HG02840 (cell line): ENCODE measurements around the gene STX8.

Experiments
- ATAC-seq: cut with Tn5 transposase; IDR thresholded peaks from one replicate; pipeline ENCODE4 v1.9.1; 2021; ENCODE audit warnings: mild to moderate bottlenecking, moderate library complexity, moderate number of reproducible peaks; ENCODE audit not compliant: unreplicated experiment, low FRiP score

Gene STX8

DNA sequence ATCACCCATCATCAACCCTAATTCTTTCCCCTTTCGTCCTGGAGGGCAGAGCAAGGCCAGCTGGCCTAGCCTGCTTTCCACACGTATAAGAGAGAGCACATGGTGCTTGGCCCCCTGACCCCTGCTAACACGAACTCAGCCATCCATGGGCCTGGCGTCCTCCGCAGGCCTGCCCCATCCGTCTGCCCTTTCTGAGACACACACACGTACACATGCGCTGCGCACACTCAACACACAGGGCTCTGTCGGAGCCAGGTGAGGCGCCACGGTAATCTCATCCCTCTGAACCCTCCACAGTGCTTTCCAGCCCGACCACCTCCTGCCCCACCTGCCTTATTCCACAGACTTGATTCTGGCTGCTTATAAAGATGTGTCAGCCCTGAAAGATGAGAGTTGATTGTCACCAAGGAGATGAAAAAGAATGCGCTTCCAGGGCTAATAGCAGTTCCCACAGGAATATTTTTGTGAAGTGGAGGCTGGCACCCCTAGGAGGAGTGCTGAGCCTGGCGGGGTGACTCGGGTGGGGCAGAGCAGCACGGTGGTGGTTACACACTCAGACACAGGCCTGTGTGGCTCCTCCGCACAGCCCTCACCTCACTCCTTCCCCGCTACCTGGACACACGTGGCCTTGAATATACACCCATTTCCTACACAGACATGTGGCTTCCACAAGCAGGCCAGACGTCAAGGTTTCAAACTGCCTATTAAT, 326.2 kb downstream of the STX8 start:
- no peak for ATAC-seq

DNA sequence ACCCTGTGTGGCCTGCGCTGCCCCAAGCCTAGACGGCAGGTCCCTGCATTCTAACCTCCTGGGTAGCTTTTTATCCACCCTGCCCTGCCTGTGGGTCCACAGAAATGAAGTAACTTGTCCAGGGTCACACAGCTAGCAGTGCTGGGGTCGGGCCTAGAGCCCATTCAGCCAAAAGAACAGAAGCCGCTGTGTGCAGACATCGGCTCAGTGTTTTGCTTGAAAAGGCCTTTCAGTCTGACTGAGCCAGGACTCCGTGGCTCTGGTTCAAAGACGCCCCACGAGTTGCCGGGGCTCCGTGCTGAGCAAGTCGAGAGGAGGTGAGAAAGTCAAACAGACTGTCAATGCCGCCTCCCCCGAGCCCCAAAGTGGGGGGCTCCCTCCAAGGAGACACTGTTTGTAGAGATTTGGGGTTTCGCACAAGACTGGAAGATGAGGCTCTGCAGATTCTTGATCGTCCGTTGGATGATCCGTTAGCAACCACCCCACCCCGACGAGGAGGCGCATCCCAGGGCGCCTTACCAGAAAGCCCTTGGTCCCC, 328.1 kb downstream of the STX8 start:
- ATAC-seq, result no peak

DNA sequence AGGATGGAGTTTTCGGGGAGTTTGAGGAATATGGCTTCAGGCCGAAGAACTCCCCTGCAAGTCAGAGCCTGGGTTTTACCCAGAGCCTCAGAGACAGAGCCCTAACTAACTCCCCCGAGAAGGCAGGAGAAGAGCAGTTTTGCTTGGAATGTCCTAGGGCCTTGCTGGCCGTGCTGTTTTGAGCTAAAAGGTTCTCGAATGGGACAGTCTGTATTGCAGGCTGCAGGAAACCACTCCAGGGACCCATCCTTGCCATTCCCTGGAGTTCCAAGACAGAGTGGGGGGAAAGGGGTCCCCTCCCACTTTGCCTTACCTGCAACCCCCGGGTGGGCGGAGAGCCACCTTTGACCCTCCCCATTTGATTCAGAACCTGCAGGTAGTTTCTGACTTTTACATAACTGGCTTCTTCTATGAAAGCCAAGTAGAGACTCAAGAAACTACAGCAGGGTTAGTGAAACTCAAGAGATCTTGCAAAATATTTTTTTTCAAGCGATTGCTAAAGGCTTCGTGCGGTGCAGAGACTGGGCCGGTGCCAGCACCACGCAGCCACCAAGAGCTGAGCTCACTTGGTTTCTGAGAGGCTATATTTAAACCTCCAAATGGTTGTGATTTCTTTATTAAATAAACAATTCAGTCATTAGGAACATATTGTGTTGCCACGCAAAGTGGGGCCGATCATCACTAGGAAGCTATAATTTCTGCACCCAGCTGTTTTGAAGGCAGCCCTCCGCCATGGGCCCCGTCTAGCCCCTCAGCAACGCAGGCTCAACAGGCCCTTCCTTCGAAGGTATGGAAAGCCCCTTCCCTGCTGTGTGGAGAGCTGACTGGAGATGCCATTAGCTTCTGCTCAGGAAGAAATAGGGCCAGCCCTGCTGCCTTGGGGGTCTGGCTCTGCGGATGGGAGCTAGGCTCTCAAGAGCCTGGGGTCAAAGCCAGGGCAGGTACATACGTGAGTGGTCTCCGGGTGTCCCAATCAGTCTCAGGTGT, 331.3 kb downstream of the STX8 start:
- no peak for ATAC-seq

DNA sequence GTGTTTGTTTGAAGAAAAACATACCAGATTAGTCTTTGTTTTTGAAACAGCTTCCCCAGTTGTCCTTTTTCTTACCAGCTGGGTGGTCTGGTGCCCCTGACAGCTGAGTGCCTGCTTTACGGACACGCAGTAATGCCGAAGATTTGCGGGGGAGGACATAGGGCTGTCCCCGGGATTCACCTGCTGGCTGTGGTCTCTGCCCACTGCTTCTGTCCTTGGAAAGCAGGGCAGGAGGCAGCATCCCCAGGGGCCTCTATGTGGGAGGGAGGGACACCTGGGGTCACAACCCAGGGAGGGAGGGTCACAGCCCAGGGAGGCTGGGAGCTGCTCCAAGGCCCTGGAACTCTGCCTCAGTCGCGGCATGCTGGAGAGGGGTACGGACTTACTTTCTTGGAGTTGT, 332.6 kb downstream of the STX8 start:
- no peak for ATAC-seq

DNA sequence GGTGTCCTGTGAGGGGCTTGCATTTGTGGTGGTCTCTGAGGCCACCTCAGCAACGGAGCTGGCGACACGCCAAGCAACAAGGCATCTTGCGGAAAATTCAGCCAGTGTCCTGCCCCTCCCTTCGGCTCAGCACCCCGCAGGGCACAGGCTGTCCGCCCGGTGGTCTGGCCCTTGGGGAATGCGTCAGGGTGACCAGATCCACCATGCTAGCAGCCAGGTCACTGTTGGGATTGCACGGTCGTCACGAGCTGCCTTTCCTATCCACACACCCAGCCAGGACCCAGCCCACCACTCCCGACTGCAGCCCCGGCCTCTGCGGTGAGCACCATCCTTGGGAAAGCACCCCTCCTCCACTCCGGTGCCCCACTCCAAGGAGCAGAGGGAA, 333.1 kb downstream of the STX8 start:
- no peak for ATAC-seq

DNA sequence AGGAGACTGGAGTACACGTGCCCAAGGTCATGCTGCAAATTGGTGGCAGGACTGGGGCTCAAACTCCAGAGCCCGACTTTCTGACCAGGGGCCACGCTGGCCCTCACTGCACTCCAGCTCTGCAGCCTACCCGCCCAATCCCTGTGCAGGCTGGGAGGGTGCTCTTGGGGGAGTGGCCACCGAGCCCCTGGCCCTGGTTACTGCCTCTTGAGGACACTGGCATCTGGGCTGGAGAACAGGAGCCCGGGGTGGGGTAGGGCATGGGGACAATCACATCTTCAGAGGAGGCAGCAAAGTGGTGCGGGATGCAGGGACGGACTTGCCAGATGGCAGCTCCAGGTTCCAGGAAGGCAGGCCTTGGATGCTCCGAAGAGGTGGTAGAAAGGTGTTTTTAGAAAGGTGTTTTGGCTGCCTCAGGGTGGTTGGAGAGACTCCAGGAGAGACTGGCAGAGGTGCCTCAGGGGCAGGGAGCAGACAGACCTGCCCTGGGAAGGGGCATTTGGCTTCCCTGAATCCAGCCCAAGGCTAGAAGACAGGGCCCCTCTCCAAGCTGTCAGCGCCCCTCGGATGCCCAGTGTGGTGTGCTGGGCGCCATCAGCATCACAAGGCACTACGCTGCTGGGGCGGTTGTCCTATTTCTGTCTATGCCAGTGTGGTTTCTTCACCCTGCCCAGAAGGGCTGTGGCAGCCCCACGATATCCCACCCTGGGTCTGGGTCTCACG, 333.7 kb downstream of the STX8 start:
- no peak for ATAC-seq

DNA sequence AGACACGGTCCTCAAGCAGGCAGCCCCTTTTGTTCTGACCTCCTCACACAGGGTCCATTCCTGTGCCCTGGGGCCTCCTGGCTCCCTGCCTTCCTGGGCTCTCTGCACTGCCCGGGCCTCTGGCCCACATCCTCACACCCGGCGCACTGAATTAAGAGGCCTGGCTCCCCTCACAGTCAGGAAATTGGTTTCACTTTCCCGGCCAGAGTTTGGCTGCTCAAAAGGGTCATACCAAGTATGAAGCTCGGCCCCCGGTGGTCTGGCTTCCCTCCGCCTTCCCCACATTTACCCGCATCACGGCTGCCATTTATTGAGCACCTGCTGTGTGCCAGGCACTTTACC, 334.3 kb downstream of the STX8 start:
- ATAC-seq, result no peak

DNA sequence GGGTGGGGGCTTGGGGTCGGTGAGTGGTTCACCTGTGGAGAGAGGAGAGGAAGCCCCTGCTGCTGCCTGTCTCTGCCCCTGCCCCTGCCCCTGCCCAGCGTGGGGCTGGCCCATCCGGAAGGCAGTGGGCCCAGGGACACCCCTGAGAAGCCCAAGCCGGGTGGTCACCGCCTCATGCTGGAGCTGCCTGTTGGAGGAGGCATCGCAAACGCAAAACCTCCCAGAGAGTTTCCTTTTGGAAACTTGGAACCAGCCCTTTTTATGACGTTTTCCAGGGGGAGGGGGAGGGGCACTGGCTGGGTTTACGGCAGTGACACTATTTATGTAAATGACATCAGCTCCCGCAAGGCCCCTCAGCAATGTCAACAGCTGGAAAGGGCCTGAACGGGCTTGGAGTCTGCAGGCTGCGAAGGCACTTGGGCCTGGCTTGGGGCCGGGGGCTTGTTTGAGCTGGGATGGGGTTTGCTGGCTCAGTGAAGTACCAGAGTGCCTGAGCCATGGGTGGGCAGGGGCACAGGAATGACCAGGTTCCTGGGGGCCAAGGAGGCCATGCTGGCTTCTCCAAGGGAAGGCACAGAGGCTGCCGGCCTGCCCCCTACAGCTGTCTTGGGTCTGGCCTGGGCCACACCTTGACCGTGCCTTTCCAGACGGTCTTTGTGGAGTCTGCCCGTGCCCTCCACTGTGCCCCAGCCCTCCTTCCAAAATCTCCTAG, 334.8 kb downstream of the STX8 start:
- no peak for ATAC-seq

DNA sequence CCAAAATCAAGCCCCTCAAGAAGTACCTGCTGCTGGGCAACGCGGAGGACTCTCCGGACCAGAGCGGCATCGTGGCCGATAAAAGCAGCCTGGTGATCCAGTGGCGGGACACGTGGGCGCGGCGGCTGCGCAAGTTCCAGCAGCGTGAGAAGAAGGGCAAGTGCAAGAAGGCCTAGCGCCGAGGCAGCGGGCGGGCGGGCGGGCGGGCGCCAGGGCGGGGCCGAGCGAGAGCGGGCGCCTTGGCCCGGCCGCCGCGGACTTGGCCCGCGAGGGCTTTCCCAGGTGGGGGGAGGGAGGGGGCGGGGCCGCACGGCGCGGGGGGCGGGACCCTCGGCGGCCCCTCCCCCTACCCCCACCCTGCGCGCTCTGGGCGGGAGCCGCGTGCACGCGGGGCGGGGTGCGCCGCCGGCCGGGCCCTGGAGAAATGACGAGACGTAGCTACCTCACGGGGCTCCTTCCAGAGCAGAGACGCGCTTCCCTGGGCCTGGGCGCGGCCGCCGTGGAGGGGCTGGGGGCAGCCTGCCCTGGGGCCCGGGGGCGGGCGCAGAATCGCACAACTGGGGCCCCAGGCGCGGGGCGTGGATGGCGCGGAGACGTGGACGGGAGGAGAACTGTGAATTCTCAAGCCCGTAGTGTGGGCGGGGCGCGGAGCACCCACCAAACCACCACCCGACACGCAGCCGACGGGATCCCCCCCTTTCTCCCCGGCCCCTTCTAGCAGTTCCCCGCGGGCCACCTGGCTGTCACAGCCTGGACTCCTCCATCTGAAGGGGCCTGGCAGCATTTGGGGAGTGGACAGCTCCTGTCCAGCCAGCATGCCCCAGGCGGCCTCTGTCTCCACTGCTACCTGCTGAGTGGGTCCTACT, 335.6 kb downstream of the STX8 start:
- ATAC-seq, result no peak

DNA sequence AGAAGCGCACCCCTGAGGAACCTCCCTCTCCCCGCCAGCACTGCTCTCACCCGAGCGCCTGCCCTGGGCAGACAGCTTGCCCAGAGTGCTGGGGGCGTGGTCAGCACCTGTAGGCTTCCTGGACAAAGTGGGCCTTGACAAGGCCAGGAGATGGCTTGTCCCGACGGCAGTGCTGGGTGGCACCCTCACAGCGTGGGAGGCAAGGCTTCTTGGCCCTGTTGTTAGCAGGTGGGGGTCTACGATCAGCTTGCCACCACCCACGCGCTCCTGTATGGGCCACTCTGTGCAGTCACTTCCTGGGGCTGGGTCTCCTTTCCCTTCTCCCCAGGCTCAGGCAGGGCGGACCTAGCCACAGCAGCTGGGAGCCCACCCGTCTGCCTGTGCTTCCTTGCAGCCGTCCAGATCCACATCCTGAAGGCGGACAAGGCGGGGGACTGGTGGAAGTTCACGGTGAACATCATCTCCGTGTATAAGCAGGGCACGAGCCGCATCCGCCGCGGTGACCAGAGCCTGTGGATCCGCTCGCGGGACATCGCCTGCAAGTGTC, 336.3 kb downstream of the STX8 start:
- no peak for ATAC-seq

DNA sequence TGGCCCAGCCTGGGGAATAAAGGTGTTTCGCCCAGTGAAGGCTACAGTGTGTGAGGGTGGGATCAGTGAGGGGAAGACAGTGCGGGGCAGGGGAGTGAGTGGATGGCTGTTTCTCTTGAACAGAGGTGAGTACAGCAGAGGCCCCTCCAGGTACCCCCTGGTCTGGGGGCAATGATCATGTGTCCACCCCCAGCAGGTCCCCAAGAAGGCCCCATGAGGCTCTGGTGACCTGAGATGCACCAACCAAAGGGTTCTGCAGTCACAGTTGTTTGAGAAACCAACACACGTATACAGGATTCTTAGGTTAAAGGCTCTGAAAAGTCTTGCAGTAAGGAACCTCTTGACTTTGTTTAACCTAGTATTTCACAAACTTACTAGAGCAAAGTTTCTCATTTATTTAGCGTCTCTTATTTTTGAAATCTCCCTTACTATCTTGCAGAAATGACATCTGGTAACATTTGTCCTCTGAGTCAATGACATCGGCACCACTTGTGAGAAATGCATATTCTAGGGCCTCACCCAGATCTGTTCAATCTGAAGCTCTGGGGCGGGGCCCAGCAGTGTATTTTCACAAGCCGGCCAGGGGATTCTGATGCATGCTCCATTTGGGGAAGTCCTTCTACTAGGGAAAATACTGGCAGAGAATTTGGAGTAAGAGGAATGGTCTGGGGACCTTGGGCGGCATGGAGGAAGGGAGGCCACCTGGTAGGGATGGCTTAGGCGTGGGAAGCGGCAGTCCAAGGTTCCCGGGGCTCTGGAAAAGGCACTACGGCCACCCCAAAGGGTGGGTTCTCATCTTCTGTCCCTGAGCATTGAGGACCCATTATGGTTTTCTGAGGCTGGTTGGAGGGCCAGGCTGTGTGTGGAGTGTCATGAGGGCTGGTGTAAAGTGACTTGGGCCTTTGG, 337.0 kb downstream of the STX8 start:
- ATAC-seq, result no peak

DNA sequence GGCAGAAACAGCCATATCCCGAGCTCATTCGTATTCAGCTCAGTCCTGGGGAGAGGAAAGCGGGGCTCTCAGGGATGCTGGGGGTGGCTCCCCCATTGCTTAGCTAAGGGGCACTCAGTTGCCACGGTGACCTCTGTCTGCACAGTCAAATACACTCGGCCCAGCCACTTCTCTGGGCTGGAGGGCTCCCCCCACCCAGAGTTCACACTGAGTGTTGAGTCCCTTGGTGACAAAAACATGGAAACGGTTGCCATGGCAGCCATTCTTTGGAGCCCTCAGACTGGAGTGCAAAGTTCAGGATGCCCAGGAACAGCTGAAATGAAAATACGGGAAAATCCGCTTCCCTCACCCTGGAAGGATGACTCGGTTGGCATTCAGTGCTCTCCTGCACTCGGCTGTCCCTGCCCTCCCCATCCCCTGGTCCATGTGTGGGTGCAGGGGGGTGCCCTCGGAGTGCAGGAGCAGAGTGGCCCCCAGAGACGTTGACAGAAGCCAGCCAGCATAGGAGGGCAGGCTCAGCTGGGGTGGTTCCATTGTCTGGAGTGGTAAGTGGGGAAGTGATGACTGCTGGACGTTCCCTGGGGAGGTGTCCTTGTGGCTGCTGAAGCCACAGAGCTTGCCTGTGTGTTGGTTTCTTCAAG, 337.8 kb downstream of the STX8 start:
- no peak for ATAC-seq

DNA sequence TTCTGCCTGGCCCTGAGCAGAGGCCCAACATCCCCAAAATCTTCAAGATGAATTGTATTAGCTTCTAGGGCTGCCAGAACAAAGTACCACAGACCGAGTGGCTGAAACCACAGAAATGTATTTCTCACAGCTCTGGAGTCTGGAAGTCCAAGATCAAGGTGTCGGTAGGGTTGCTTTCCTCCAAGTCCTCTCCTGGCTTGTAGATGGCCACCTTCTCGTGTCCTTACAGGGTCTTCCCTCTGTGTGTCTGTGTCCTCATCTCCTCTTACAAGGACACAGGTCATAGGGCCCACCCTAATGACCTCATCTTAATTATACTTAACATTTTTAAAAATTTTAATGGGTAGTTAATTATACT, 338.6 kb downstream of the STX8 start:
- no peak for ATAC-seq

DNA sequence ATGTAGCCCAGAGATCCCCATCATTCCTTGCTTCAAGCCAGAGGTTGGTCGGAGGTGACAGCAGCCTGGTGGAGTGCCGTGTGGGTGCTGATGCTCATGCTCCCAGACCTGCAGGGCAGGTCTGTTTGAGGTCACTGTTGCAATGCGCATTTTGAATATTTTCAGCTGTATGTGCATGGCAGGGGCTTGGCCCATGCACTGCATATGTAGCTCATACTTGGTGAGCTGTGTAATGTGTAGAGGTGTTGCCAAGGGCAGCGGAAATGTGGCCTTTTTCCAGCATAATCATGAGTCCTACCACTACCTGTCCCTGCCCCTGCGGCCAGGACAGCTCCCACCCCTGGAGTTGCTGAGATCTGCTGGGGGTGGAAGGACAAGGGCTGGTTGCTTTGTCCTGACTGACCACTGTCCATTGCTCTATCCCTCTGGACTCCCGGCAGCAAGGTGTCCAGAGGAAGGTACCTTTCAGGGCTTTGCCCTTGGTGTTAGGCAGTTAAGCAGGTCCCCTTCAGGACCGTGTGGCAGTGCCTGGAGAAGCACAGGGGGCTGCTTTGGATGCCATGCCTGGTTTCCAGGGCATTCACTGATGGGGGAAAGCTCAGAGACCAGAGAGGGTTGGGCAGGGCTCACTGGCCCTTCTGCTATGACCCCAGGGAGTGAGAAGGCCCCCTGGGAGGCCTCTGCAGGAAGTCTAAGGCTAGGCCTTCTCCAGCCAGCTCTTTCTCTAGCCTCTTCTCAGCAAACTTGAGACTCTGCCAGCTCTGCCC, 339.2 kb downstream of the STX8 start:
- ATAC-seq, result no peak

DNA sequence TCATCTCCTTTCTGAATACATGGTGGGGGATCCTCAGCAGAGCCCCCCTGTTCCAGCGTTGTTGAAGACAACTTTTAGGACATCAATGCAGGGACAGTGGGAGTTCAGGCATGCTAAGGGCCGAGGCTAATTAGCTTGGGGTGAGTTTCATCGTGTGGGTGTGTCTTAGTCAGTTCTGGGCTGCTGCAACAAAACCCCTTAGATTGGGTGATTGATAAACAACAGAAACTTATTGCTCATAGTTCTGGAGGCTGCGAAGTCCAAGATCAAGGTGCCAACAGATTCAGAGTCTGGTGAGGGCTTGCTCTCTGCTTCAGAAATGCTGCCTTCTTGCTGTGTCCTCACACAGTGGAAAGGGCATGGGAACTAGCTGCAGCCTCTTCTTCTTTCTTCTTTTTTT, 340.3 kb downstream of the STX8 start:
- ATAC-seq, result no peak

DNA sequence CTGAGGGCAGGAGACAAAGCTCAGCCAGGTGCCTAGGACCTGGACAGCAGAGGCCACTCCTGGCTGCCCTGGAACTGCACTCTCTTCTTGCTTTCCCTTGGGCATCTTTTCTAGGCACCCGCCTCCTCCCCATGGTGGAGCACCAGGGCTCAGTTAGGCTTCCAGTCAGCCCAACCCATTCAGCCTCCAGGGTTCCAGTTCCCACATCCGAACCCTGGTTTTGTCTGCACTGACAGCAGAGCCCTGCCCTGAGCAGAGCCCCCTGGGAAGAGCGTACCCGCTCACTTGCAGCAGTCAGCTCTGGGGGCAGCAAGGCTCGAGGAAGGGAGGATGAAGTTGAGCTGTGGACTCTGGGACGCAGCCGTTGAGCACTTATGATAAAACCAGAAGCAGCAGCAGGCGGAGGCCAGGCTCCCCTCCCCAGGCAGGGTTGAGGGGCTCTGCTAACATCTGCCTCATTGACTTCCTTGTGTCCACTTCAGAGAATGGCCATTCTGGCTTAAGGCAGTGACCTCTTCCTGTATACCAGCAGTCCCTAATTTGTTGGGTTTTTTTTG, 341.2 kb downstream of the STX8 start:
- ATAC-seq, result no peak

DNA sequence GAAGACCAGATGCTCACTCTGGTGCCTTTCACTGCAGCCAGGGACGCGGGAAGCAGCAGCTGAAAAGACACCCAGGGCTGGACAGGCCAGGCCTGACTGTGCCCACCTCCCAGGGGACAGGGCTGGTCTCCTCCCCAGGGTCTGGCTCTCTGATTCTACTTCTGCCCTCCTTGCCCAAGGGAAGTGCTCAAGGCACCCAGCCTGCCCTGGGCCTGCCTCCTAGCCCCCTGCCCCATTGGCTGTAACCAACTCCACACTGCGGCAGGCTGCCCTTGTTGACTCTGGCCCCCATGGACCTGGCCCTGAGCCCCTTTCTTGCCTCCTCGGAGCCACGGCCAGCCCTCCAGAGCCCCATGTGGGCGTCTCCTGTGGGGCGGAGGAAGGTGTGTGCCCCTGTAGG, 341.9 kb downstream of the STX8 start:
- ATAC-seq, result no peak
